ENCODE results near the gene AMMECR1.

- no peak for TF ChIP-seq CTCF (IDR thresholded peaks at IDR 0.05)
- TF ChIP-seq POLR2A (IDR thresholded peaks at IDR 0.05): no peak
- no peak for TF ChIP-seq EP300 (IDR thresholded peaks at IDR 0.05)
Observed at GRCh38 chrX:110155759-110156158, 162.1 kb downstream of the AMMECR1 start.
